ENCODE data around the gene PLA2G15.

Gene PLA2G15

GRCh38 chr16:68232335-68232734, 12.8 kb upstream of the PLA2G15 start:
- DNase-seq (ENCODE audit: low spot score) = no peak

GRCh38 chr16:68233085-68233834, 11.9 kb upstream of the PLA2G15 start:
- DNase-seq (ENCODE audit: low spot score) = no peak

GRCh38 chr16:68233835-68234187, 11.4 kb upstream of the PLA2G15 start:
- no peak for DNase-seq (ENCODE audit: low spot score)

GRCh38 chr16:68234188-68235107, 10.7 kb upstream of the PLA2G15 start:
- peak; percentile 43 for DNase-seq (ENCODE audit: low spot score)

- DNase-seq (ENCODE audit: low spot score) = peak; percentile 67
Observed at GRCh38 chr16:68235108-68235886, 9.9 kb upstream of the PLA2G15 start.

- DNase-seq (ENCODE audit: low spot score) = no peak
Observed at GRCh38 chr16:68235887-68236136, 9.4 kb upstream of the PLA2G15 start, which contains the start of gene ESRP2. TSS of gene ESRP2 (minus strand) at chr16:68236127. CDS start at chr16:68236045, 82 bp downstream.

- peak; percentile 87 for DNase-seq (ENCODE audit: low spot score)
Observed at GRCh38 chr16:68236137-68236825, 8.9 kb upstream of the PLA2G15 start.

GRCh38 chr16:68236826-68237242, 8.3 kb upstream of the PLA2G15 start:
- DNase-seq (ENCODE audit: low spot score) = no peak

GRCh38 chr16:68237243-68238028, 7.7 kb upstream of the PLA2G15 start:
- DNase-seq (ENCODE audit: low spot score) = peak; percentile 92

- DNase-seq (ENCODE audit: low spot score) = no peak
Observed at GRCh38 chr16:68238029-68238345, 7.2 kb upstream of the PLA2G15 start.

GRCh38 chr16:68242085-68242484, 3.1 kb upstream of the PLA2G15 start:
- no peak for DNase-seq (ENCODE audit: low spot score)

GRCh38 chr16:68242926-68243858, 2.0 kb upstream of the PLA2G15 start:
- DNase-seq (ENCODE audit: low spot score) = no peak

- no peak for DNase-seq (ENCODE audit: low spot score)
Observed at GRCh38 chr16:68244481-68244902, 681 bp upstream of the PLA2G15 start.

- no peak for DNase-seq (ENCODE audit: low spot score)
Observed at GRCh38 chr16:68246121-68246520, 948 bp downstream of the PLA2G15 start.

GRCh38 chr16:68246666-68247065, 1.5 kb downstream of the PLA2G15 start:
- DNase-seq (ENCODE audit: low spot score) = no peak

- DNase-seq (ENCODE audit: low spot score) = no peak
Observed at GRCh38 chr16:68247400-68247799, 2.2 kb downstream of the PLA2G15 start.

GRCh38 chr16:68247932-68248331, 2.8 kb downstream of the PLA2G15 start:
- DNase-seq (ENCODE audit: low spot score) = no peak

GRCh38 chr16:68249371-68249770, 4.2 kb downstream of the PLA2G15 start:
- no peak for DNase-seq (ENCODE audit: low spot score)

- no peak for DNase-seq (ENCODE audit: low spot score)
Observed at GRCh38 chr16:68250951-68251350, 5.8 kb downstream of the PLA2G15 start.

GRCh38 chr16:68251832-68252231, 6.7 kb downstream of the PLA2G15 start:
- DNase-seq (ENCODE audit: low spot score) = no peak

Measured in iPS-NIHi11 (cell line).